ENCODE measurements around the gene ACOXL.

ACOXL gene

GRCh38 chr2:110970201-110970600, 237.8 kb downstream of the ACOXL start:
- no peak for DNase-seq (ENCODE audit: extremely low read depth, insufficient read length)
- Histone ChIP-seq H3K36me3 (ENCODE audit: control insufficient read depth, insufficient read depth, low read length) (no peaks in the 10 kb centered on the region), H3K27me3 (replicated peaks; ENCODE audit: control insufficient read depth, insufficient read depth, low read length) (peaks cover 2% of the 10 kb centered on the region; the same call in 1 of the 2 replicates), H3K4me3 (replicated peaks; ENCODE audit: low read depth, low read length) (no peak overlapping the region)
- TF ChIP-seq, protein P1, sequence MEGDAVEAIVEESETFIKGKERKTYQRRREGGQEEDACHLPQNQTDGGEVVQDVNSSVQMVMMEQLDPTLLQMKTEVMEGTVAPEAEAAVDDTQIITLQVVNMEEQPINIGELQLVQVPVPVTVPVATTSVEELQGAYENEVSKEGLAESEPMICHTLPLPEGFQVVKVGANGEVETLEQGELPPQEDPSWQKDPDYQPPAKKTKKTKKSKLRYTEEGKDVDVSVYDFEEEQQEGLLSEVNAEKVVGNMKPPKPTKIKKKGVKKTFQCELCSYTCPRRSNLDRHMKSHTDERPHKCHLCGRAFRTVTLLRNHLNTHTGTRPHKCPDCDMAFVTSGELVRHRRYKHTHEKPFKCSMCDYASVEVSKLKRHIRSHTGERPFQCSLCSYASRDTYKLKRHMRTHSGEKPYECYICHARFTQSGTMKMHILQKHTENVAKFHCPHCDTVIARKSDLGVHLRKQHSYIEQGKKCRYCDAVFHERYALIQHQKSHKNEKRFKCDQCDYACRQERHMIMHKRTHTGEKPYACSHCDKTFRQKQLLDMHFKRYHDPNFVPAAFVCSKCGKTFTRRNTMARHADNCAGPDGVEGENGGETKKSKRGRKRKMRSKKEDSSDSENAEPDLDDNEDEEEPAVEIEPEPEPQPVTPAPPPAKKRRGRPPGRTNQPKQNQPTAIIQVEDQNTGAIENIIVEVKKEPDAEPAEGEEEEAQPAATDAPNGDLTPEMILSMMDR (IDR thresholded peaks at IDR 0.05; ENCODE audit: insufficient read depth, low read length, poor library complexity, severe bottlenecking), result no peak

GRCh38 chr2:110971811-110972210, 239.4 kb downstream of the ACOXL start:
- no peak for DNase-seq (ENCODE audit: extremely low read depth, insufficient read length)
- Histone ChIP-seq H3K4me3 (replicated peaks; ENCODE audit: low read depth, low read length) (no peak overlapping the region), H3K36me3 (ENCODE audit: control insufficient read depth, insufficient read depth, low read length) (no peaks in the 10 kb centered on the region), H3K27me3 (replicated peaks; ENCODE audit: control insufficient read depth, insufficient read depth, low read length) (peaks cover 2% of the 10 kb centered on the region; the same call in 1 of the 2 replicates)
- TF ChIP-seq, protein P1 (IDR thresholded peaks at IDR 0.05; ENCODE audit: insufficient read depth, low read length, poor library complexity, severe bottlenecking), result no peak

DNA sequence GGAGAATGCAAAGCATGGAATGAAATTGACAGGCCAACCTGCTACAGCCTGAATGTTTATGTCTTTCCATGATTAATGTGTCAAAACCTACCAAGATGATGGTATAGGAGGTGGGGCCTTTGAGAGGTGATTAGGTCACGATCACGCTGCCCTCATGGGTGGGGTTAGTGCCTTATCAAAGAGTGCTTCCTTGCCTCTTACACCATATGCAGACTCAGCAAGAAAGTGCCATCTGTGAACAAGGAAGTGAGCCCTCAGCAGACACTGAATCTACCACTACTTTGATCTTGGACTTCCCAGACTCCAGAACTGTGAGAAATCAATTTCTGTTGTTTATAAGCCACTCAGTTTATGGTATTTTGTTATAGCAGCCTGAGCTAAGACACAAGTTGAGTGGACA, 240.9 kb downstream of the ACOXL start:
- TF ChIP-seq, protein P1 (IDR thresholded peaks at IDR 0.05; ENCODE audit: insufficient read depth, low read length, poor library complexity, severe bottlenecking), result no peak
- H3K27me3 ChIP-seq (replicated peaks; ENCODE audit: control insufficient read depth, insufficient read depth, low read length), result peaks cover 2% of the 10 kb centered on the region; the same call in 1 of the 2 replicates
- no peaks in the 10 kb centered on the region for H3K36me3 ChIP-seq (ENCODE audit: control insufficient read depth, insufficient read depth, low read length)
- no peak overlapping the region for H3K4me3 ChIP-seq (replicated peaks; ENCODE audit: low read depth, low read length)
- DNase-seq (ENCODE audit: extremely low read depth, insufficient read length), result no peak

- TF ChIP-seq, protein P1 (IDR thresholded peaks at IDR 0.05; ENCODE audit: insufficient read depth, low read length, poor library complexity, severe bottlenecking), result no peak
- DNase-seq (ENCODE audit: extremely low read depth, insufficient read length), result no peak
- no peak overlapping the region for H3K4me3 ChIP-seq (replicated peaks; ENCODE audit: low read depth, low read length)
- peaks cover 2% of the 10 kb centered on the region; the same call in 1 of the 2 replicates for H3K27me3 ChIP-seq (replicated peaks; ENCODE audit: control insufficient read depth, insufficient read depth, low read length)
- no peaks in the 10 kb centered on the region for H3K36me3 ChIP-seq (ENCODE audit: control insufficient read depth, insufficient read depth, low read length)
Measured at GRCh38 chr2:110977403-110977802, 245.0 kb downstream of the ACOXL start.

- TF ChIP-seq, protein P1 (IDR thresholded peaks at IDR 0.05; ENCODE audit: insufficient read depth, low read length, poor library complexity, severe bottlenecking), result no peak
- Histone ChIP-seq H3K36me3 (ENCODE audit: control insufficient read depth, insufficient read depth, low read length) (no peaks in the 10 kb centered on the region), H3K4me3 (replicated peaks; ENCODE audit: low read depth, low read length) (no peak overlapping the region), H3K27me3 (replicated peaks; ENCODE audit: control insufficient read depth, insufficient read depth, low read length) (peaks cover 2% of the 10 kb centered on the region; the same call in 1 of the 2 replicates)
- no peak for DNase-seq (ENCODE audit: extremely low read depth, insufficient read length)
Measured at GRCh38 chr2:110978148-110978547, 245.8 kb downstream of the ACOXL start.

Measured in GM06990 (cell line).